ENCODE results near the gene TFF3. TPM values are rescaled to one million over a fixed set of nuclear protein-coding genes. Genes with fewer than 3 reads are reported as not detected.

The TFF3 gene
- total and polyA plus RNA-seq, 10 of the 15 experiments (the other 5 are each of a cell fraction or from before 2014, with no cell fraction given), result not detected

DNA sequence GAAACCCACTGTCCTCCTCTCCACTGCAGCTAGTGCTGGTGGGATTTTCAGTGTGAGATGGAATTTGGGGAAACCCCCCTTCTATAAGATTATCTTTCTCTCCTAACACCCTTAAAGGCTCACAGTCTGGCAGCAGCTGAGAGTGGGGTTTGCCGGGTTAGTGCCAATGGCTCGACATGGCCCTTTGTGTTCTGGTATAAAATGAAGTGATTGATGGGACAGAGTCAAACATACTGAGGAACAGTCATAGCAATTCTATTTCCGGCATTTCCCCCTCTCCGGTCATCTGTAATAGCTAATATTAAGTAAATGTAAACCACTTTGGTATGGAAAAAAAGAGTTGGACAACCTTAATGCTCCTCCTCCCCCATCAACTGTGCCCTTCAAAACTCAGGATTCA lies 37.6 kb downstream of the TFF3 start (continued):
- TF ChIP-seq, protein P1, sequence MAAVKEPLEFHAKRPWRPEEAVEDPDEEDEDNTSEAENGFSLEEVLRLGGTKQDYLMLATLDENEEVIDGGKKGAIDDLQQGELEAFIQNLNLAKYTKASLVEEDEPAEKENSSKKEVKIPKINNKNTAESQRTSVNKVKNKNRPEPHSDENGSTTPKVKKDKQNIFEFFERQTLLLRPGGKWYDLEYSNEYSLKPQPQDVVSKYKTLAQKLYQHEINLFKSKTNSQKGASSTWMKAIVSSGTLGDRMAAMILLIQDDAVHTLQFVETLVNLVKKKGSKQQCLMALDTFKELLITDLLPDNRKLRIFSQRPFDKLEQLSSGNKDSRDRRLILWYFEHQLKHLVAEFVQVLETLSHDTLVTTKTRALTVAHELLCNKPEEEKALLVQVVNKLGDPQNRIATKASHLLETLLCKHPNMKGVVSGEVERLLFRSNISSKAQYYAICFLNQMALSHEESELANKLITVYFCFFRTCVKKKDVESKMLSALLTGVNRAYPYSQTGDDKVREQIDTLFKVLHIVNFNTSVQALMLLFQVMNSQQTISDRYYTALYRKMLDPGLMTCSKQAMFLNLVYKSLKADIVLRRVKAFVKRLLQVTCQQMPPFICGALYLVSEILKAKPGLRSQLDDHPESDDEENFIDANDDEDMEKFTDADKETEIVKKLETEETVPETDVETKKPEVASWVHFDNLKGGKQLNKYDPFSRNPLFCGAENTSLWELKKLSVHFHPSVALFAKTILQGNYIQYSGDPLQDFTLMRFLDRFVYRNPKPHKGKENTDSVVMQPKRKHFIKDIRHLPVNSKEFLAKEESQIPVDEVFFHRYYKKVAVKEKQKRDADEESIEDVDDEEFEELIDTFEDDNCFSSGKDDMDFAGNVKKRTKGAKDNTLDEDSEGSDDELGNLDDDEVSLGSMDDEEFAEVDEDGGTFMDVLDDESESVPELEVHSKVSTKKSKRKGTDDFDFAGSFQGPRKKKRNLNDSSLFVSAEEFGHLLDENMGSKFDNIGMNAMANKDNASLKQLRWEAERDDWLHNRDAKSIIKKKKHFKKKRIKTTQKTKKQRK (IDR thresholded peaks at IDR 0.05; ENCODE audit: low read depth, low read length), result no peak
- TF ChIP-seq KLF5 (IDR thresholded peaks at IDR 0.05; ENCODE audit: partially characterized antibody) (no peak), EED (IDR thresholded peaks at IDR 0.05; ENCODE audit: low read depth) (no peak)

DNA sequence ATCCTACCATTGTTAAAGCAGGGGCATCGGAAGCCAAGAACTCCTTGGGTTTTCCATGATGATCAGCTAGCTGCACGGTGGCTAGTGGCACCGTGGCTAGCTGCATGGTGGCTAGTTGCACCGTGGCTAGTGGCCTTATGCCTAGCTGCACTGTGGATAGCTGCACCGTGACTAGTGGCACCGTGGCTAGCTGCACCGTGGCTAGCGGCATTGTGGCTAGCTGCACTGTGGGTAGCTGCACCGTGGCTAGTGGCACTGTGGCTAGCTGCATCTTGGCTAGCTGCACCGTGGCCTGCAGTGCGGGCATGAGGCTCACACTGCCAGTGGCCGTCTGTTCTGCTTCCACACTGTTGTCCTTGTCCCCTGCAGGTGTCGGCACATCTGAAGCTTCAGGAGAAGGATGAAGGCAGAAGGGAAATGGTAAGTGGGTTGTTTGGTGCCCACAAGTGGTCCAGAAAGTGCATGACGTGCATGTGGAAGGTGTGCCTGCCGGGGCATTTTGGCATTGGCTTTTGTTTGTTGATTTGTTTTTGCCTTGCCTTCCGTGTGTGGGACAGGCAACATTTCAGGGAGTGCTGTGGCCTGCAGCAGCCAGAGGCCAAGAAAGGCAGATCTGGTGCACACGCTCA lies 38.6 kb downstream of the TFF3 start:
- CTCF ChIA-PET, result interaction anchor here (1.3 to 1.6 kb wide), 2 partner anchors 18 to 113 kb away, joined by 4 to 5 read pairs; no protein-coding TSS in a partner anchor
- RAD21 ChIA-PET (ENCODE audit: unreplicated experiment), result interaction anchor here (0.7 to 1.8 kb wide), 2 partner anchors 9 to 18 kb away, joined by 3 to 6 read pairs; no protein-coding TSS in a partner anchor
- TF ChIP-seq WRNIP1 (IDR thresholded peaks at IDR 0.05; ENCODE audit: borderline replicate concordance, low read depth, low read length), result no peak
- no peak for TF ChIP-seq SIN3A (IDR thresholded peaks at IDR 0.05; ENCODE audit: low read depth, low read length)
- TF ChIP-seq ZZZ3 (IDR thresholded peaks at IDR 0.05; ENCODE audit: control insufficient read depth, insufficient read length, low read depth), result no peak
- TF ChIP-seq, protein P2, sequence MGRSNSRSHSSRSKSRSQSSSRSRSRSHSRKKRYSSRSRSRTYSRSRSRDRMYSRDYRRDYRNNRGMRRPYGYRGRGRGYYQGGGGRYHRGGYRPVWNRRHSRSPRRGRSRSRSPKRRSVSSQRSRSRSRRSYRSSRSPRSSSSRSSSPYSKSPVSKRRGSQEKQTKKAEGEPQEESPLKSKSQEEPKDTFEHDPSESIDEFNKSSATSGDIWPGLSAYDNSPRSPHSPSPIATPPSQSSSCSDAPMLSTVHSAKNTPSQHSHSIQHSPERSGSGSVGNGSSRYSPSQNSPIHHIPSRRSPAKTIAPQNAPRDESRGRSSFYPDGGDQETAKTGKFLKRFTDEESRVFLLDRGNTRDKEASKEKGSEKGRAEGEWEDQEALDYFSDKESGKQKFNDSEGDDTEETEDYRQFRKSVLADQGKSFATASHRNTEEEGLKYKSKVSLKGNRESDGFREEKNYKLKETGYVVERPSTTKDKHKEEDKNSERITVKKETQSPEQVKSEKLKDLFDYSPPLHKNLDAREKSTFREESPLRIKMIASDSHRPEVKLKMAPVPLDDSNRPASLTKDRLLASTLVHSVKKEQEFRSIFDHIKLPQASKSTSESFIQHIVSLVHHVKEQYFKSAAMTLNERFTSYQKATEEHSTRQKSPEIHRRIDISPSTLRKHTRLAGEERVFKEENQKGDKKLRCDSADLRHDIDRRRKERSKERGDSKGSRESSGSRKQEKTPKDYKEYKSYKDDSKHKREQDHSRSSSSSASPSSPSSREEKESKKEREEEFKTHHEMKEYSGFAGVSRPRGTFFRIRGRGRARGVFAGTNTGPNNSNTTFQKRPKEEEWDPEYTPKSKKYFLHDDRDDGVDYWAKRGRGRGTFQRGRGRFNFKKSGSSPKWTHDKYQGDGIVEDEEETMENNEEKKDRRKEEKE (IDR thresholded peaks at IDR 0.05), result no peak
- TF ChIP-seq, protein P1 (IDR thresholded peaks at IDR 0.05; ENCODE audit: low read depth, low read length), result no peak
- no peak for TF ChIP-seq HDGF (IDR thresholded peaks at IDR 0.05)
- Histone ChIP-seq H3K4me3 (no peak overlapping the region), H3K4me1 (ENCODE audit: control insufficient read depth, insufficient read depth, low read length) (no peaks in the 10 kb centered on the region), H3K27me3 (replicated peaks in 1 of 2; ENCODE audit: control insufficient read depth in 2 of 2, insufficient read depth in 2 of 2, low read length in 1 of 2) (no peaks in the 10 kb centered on the region), H2AFZ (ENCODE audit: control insufficient read depth, low read depth, low read length) (no peak overlapping the region), H3K36me3 (ENCODE audit: control insufficient read depth in 2 of 2, insufficient read depth in 2 of 2, low read length in 1 of 2) (no peaks in the 10 kb centered on the region), H4K20me1 (ENCODE audit: control insufficient read depth, insufficient read depth) (no peaks in the 10 kb centered on the region), H3K9ac (ENCODE audit: control insufficient read depth, insufficient read depth, low read length) (no peak overlapping the region), H3K79me2 (ENCODE audit: control insufficient read depth, insufficient read depth, low read length) (no peaks in the 10 kb centered on the region), H3K4me2 (ENCODE audit: control insufficient read depth, insufficient read depth) (no peak overlapping the region), H3K27ac (ENCODE audit: control insufficient read depth, insufficient read depth) (no peak overlapping the region), H3K9me3 (replicated peaks; ENCODE audit: control insufficient read depth, insufficient read depth, low read length) (no peaks in the 10 kb centered on the region)
- BruUV-seq (replicated peaks), result no TSS peak
- WGBS (ENCODE audit: insufficient coverage, insufficient replicate concordance, low lambda C conversion rate, missing lambda C conversion rate), result 52% methylated on average over 17 of the region's 17 CpGs
- POLR2A ChIA-PET, result interaction anchor here (0.6 kb wide), 1 partner anchor 22 kb away, joined by 3 read pairs; no protein-coding TSS in a partner anchor
- ATAC-seq (no peak), DNase-seq (ENCODE audit: low read depth, low spot score) (no peak), FAIRE-seq (no peak)
- intact Hi-C loops (cut with micrococcal nuclease; ENCODE audit: unreplicated experiment) (no loop called here), in situ Hi-C loops (cut with MboI) (no loop called here)
- SMC1A ChIA-PET (ENCODE audit: uncharacterized antibody, unreplicated experiment), result interaction anchor here (1.0 kb wide), 1 partner anchor 161 kb away, joined by 3 read pairs; no protein-coding TSS in a partner anchor

Data from GM12878 (cell line).